Stimulated activated CD8-positive, alpha-beta memory T cell treated with anti-CD3 and anti-CD28 coated beads, Interleukin-4, amount 100 ng/mL, for 48 hours (primary cell): ENCODE results near the gene ACOT11.
"Not testable (repeated sequence)": the region's sequence is repeated elsewhere in the genome, so short reads cannot be mapped to it uniquely, and the experiment has no call there.

Source experiments
- DNase-seq: peaks from one replicate; pipeline ENCODE4 v3.0.0-alpha.2; 2020

Gene ACOT11

GRCh38 chr1:54611621-54612020, 63.6 kb downstream of the ACOT11 start:
- no peak for DNase-seq

- no peak for DNase-seq
Observed at GRCh38 chr1:54614024-54614423, 66.0 kb downstream of the ACOT11 start.

GRCh38 chr1:54614563-54614962, 66.5 kb downstream of the ACOT11 start:
- no peak for DNase-seq

GRCh38 chr1:54615531-54616279, 67.7 kb downstream of the ACOT11 start:
- no peak for DNase-seq

DNA sequence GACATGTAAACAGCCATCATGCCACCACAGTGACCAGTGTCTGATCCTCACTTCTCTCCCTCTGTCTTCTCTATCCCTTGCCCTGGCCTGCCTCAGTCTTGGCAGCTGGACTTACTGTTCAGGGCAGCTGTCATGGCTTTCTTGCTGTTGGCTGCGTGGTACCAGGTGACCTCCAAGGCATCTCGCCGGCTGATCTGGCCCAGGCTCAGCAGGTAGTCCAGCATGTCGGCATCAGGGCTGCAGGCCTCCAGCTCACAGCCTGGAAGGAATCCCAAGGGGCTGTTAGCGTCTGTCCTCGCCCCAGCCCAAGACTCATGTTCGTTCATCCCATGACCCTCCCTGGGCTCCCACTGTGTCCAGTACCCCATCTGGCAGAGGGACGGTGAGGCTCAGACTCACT, 71.7 kb downstream of the ACOT11 start:
- DNase-seq: no peak

- DNase-seq: no peak
Observed at GRCh38 chr1:54623216-54624007, 75.4 kb downstream of the ACOT11 start, which contains the start of gene FAM151A. Gene FAM151A (minus strand): TSS chr1:54623525. CDS start chr1:54623395, 130 bp downstream.

DNA sequence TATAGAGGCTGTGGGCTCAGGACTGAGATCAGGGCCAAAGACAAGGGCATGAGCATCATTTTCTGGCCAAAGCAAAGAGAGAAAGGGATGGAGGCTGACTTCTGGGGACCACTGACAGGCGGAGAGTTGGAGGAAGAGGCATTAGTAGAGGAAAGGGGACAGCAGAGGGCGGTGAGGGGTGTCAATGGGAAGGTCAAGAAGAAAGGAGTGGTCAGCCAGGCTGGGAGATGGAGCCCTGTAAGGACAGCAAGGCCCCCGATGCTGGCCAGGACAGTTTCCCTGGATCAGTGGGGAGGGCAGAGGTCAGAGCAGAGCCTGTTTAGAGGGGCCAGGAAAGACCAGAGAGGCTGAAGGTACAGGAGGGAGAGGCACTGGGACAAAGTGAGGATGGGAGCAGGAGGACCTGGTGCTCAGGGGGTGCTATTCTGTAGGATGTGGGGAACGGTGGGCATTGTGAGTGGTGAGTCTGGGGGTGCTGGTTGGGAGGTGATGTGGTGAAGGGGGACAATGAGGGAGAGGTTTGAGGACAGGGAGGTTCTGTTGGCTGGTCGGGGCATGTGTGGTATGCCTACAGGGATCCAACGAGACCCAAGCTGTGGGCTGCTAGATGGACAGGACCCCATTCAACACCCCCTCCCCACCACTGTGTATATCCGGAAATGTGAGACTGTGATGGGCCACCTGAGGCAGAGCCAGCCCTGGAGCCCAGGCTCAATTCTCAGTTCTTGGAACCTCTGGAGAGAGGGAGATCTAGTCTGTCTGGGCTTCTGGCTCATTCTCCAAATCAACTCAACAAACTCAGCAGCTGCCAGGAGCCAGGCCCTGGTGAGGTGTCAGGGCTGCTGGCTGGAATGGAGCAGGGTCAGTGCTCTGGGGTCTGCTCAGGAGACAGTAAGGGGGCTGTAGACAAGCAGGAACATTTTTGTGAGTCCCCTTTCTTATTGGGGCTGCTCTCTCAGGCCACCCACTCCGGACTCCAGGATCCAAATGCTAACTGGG, 76.7 kb downstream of the ACOT11 start:
- DNase-seq: no peak

DNA sequence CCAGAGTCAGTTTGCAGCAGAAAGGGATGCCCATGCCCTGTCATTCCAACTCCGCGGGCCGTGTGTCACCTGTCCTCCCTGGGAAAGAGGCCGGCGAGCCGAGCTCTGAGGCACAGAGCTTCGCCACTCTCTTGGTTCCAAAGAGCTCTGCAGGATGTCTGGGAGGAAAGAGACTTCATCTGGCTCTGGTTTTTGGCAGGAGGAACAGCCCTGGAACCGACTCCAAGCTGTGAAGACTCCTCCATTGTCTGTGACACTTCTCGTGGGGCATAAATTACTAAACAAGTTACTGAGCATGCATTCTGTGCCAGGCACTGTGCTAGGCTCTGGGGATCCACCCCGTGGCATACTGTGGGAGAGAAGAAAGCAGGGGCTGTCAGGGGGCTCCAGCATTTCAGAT, 79.2 kb downstream of the ACOT11 start:
- no peak for DNase-seq

- not testable (repeated sequence) for DNase-seq
Observed at GRCh38 chr1:54635804-54636203, 87.8 kb downstream of the ACOT11 start.

DNA sequence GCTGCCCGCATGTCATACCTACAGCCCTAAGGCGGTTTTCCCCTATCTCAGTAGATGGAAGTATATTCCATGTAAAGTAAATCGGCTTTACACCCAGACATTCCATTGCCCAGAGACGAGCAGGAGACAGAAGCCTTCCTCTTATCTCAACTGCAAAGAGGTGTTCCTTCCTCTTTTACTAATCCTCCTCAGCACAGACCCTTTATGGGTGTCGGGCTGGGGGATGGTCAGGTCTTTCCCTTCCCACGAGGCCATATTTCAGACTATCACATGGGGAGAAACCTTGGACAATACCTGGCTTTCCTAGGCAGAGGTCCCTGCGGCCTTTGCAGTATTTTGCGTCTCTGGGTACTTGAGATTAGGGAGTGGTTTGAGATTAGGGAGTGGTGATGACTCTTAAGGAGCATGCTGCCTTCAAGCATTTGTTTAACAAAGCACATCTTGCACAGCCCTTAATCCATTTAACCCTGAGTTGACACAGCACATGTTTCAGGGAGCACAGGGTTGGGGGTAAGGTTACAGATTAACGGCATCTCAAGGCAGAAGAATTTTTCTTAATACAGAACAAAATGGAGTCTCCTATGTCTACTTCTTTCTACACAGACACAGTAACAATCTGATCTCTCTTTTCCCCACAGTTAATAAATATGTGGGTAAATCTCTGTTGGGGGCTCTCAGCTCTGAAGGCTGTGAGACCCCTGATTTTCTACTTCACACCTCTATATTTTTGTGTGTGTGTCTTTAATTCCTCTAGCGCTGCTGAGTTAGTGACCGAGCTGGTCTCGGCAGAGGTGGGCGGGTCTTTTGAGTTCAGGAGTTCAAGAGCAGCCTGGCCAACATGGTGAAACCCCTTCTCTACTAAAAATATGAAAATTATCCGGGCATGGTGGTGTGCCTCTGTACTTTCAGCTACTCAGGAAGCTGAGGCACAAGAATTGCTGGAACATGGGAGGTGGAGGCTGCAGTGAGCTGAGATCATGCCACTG, 88.7 kb downstream of the ACOT11 start:
- DNase-seq: not testable (repeated sequence)

- DNase-seq: no peak
Observed at GRCh38 chr1:54640361-54640760, 92.3 kb downstream of the ACOT11 start.

DNA sequence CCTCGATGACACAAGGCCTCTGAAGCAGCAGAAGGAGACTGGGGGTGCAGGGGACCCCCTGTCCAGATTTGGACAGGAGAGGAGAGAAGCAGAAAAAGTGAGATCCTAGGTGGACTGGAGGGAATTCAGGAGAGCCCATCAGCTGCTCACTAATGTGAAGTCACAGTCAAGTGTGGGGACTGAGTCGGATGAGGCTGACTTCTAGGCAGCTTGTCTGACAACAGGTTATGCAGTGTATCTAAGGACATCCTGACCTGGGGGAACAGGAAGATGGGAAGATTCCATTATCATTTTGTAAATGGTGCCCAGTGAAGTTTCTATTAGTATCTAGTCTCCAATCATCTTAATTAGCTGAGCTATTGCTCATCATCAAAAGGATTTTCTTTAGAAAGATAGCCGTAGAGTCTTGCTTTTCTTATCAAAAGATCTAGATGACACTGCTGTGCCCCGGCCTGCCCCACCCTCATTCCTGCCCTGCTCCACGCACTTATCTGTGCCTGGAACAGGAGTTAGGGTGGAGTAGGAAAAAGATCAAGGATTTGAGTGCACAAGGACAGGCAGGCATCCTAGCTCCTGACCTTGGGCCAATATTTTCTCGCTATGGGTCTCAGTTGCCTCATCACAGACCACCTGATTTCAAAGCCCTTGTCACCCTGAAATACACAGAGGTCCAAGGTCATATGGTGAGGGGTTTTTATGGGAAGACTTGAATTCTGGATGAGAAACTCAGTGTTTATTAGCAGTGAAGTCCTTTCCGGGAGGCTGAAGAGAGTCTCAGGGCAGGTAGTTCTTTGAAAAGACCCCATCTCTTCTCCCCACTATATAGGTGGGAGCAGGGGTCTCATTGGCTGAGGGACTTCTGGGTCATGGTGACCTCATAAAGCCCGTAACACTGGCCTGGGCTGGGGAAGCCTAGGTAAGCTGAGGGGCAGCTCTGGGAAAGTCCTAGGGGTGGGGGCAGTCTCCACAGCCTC, 93.1 kb downstream of the ACOT11 start, which contains the start of gene MROH7:
Gene MROH7 (plus strand): TSS at position 924 of the 974 bp plus-strand sequence. CDS start 11,141 bp downstream, outside the sequence.
- no peak for DNase-seq

- no peak for DNase-seq
Observed at GRCh38 chr1:54643736-54644135, 95.7 kb downstream of the ACOT11 start.

GRCh38 chr1:54645806-54646676, 98.0 kb downstream of the ACOT11 start:
- no peak for DNase-seq

- DNase-seq: no peak
Observed at GRCh38 chr1:54649130-54649898, 101.3 kb downstream of the ACOT11 start.

- DNase-seq: no peak
Observed at GRCh38 chr1:54649921-54650320, 101.9 kb downstream of the ACOT11 start.

- DNase-seq: no peak
Observed at GRCh38 chr1:54650417-54650816, 102.4 kb downstream of the ACOT11 start.

DNA sequence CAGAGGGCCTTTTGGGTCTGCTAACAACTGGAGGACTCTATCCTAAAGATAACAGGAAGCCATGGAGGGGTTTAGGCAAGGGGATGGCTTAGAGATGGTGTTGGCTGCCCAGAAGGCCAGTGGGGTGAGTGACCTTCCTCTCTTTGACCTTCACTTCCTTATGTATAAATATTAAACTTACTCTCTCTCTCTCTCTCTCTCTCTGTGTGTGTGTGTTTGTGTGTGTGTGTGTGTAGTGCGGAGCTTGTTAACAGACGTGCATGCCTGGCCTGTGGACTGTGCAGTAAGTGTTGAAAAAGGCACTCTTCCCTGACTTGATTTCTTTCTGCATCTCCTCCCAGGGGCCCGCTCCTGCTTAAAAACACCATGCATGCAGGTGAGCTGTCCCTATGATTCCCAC, 103.6 kb downstream of the ACOT11 start:
- DNase-seq: no peak
